ENCODE data around the gene KRT71.

The KRT71 gene

GRCh38 chr12:52582486-52582885 is 29.5 kb upstream of the KRT71 start:
- TF ChIP-seq CTCF (IDR thresholded peaks at IDR 0.05; ENCODE audit: low read depth, low read length) = no peak
- H3K4me3 ChIP-seq (replicated peaks in 1 of 2; ENCODE audit: low read depth in 2 of 2, low read length in 2 of 2) = no peak overlapping the region
- no peak for DNase-seq (ENCODE audit: low read depth in 2 of 2)

- peak; percentile 29 to 68 for DNase-seq (ENCODE audit: low read depth in 2 of 2)
- no peak for TF ChIP-seq CTCF (IDR thresholded peaks at IDR 0.05; ENCODE audit: low read depth, low read length)
- H3K4me3 ChIP-seq (replicated peaks in 1 of 2; ENCODE audit: low read depth in 2 of 2, low read length in 2 of 2) = no peak overlapping the region
Measured at GRCh38 chr12:52581481-52581880, 28.5 kb upstream of the KRT71 start.

GRCh38 chr12:52581066-52581465 is 28.1 kb upstream of the KRT71 start:
- H3K4me3 ChIP-seq (replicated peaks in 1 of 2; ENCODE audit: low read depth in 2 of 2, low read length in 2 of 2) = no peak overlapping the region
- TF ChIP-seq CTCF (IDR thresholded peaks at IDR 0.05; ENCODE audit: low read depth, low read length) = no peak
- no peak for DNase-seq (ENCODE audit: low read depth in 2 of 2)

GRCh38 chr12:52580496-52580895 is 27.6 kb upstream of the KRT71 start:
- TF ChIP-seq CTCF (IDR thresholded peaks at IDR 0.05; ENCODE audit: low read depth, low read length) = no peak
- no peak for DNase-seq (ENCODE audit: low read depth in 2 of 2)
- H3K4me3 ChIP-seq (replicated peaks in 1 of 2; ENCODE audit: low read depth in 2 of 2, low read length in 2 of 2) = no peak overlapping the region

GRCh38 chr12:52579468-52580465 is 26.8 kb upstream of the KRT71 start:
- no peak for DNase-seq (ENCODE audit: low read depth in 2 of 2)

GRCh38 chr12:52578469-52578868 is 25.5 kb upstream of the KRT71 start:
- TF ChIP-seq CTCF (IDR thresholded peaks at IDR 0.05; ENCODE audit: low read depth, low read length) = no peak
- DNase-seq (ENCODE audit: low read depth in 2 of 2) = no peak
- H3K4me3 ChIP-seq (replicated peaks in 1 of 2; ENCODE audit: low read depth in 2 of 2, low read length in 2 of 2) = no peak overlapping the region

More at GRCh38 chr12:52579468-52580465, 26.8 kb upstream of the KRT71 start:
- TF ChIP-seq CTCF (IDR thresholded peaks at IDR 0.05; ENCODE audit: low read depth, low read length) = no peak
- no peak overlapping the region for H3K4me3 ChIP-seq (replicated peaks in 1 of 2; ENCODE audit: low read depth in 2 of 2, low read length in 2 of 2)

Measured in cardiac fibroblast (primary cell).